Measurements from ENCODE around the gene RAB15. TPM values are rescaled to one million over a fixed set of nuclear protein-coding genes. Genes with fewer than 3 reads are reported as not detected.

The RAB15 gene
- total RNA-seq, 1 experiment from 2014 or later, result 3.3 TPM

DNA sequence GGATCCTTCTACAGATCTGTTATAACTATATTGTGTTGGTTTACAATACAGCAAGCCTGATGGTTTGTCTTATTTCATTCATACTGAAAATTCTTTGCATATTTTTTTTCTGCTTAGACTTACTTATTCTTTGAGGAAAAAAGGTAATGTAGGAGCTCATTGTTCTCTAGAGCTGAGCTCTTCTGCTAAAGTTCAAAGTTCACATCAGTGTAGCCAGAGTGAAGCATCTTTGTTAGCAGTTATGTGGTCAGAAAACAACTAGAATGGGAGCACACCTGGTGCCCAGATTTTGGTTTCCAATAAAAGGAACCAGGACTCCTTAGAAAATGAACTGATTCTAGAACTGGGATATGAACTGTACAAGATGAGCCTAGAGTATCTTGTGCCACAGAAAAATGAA lies 39.9 kb downstream of the RAB15 start:
- Histone ChIP-seq H3K9me3 (ENCODE audit: control insufficient read depth in 1 of 2, insufficient read depth in 1 of 2, low read depth in 1 of 2, low read length in 2 of 2) (no peaks in the 10 kb centered on the region), H3K4me3 (replicated peaks in 1 of 2; ENCODE audit: low read depth in 1 of 2, low read length in 2 of 2) (no peak overlapping the region), H3K79me2 (ENCODE audit: insufficient read depth, low read length) (0 out of 2 replicates have a peak, but pooled peaks cover 14% of the 10 kb centered on the region), H3K4me2 (ENCODE audit: low read length) (no peak overlapping the region), H3K27me3 (ENCODE audit: insufficient read depth, low read length) (no peaks in the 10 kb centered on the region), H3K27ac (ENCODE audit: low read depth, low read length) (no peak overlapping the region), H4K20me1 (ENCODE audit: insufficient read depth) (no peaks in the 10 kb centered on the region), H3K9me2 (ENCODE audit: insufficient read depth) (no peaks in the 10 kb centered on the region), H3K4me1 (ENCODE audit: control insufficient read depth in 1 of 2, insufficient read depth in 2 of 2, low read length in 2 of 2) (no peaks in the 10 kb centered on the region), H2AFZ (ENCODE audit: low read depth, low read length, poor library complexity, severe bottlenecking) (no peak overlapping the region), H3K9ac (ENCODE audit: low read length) (no peak overlapping the region), H3K36me3 (ENCODE audit: control insufficient read depth in 1 of 2, insufficient read depth in 2 of 2, low read length in 2 of 2) (peaks cover 9 to 26% of the 10 kb centered on the region in 2 experiments; a peak in 3 of 4 replicates)
- RAD21 ChIA-PET (ENCODE audit: low non-redundant PET in 1 of 2, low total read pairs in 2 of 2, uncharacterized antibody in 2 of 2, unreplicated experiment in 2 of 2), result no interaction called here
- BruUV-seq (replicated peaks), result no TSS peak
- POLR2A ChIA-PET, result no interaction called here
- TF ChIP-seq SRF (IDR thresholded peaks at IDR 0.05; ENCODE audit: low read depth) (no peak), CEBPB (IDR thresholded peaks at IDR 0.05; ENCODE audit: low read depth) (no peak), POLR2AphosphoS5 (IDR thresholded peaks at IDR 0.05; ENCODE audit: low read depth, low read length) (no peak), ZFX (IDR thresholded peaks at IDR 0.05) (no peak), CBX3 (IDR thresholded peaks at IDR 0.05; ENCODE audit: low read depth) (no peak)
- TF ChIP-seq, protein P1, sequence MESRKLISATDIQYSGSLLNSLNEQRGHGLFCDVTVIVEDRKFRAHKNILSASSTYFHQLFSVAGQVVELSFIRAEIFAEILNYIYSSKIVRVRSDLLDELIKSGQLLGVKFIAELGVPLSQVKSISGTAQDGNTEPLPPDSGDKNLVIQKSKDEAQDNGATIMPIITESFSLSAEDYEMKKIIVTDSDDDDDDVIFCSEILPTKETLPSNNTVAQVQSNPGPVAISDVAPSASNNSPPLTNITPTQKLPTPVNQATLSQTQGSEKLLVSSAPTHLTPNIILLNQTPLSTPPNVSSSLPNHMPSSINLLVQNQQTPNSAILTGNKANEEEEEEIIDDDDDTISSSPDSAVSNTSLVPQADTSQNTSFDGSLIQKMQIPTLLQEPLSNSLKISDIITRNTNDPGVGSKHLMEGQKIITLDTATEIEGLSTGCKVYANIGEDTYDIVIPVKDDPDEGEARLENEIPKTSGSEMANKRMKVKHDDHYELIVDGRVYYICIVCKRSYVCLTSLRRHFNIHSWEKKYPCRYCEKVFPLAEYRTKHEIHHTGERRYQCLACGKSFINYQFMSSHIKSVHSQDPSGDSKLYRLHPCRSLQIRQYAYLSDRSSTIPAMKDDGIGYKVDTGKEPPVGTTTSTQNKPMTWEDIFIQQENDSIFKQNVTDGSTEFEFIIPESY (IDR thresholded peaks at IDR 0.05; ENCODE audit: extremely low read depth, insufficient replicate concordance, low read length), result no peak
- TF ChIP-seq, protein P2, sequence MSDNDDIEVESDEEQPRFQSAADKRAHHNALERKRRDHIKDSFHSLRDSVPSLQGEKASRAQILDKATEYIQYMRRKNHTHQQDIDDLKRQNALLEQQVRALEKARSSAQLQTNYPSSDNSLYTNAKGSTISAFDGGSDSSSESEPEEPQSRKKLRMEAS (IDR thresholded peaks at IDR 0.05), result no peak
- intact Hi-C loops (cut with micrococcal nuclease), result no loop called here
- CTCF ChIA-PET, result interaction anchor here (2.2 kb wide), 1 partner anchor 21 kb away, joined by 5 read pairs; no protein-coding TSS in a partner anchor
- no peak for ATAC-seq
- no peak for DNase-seq (ENCODE audit: low read depth, low spot score)

DNA sequence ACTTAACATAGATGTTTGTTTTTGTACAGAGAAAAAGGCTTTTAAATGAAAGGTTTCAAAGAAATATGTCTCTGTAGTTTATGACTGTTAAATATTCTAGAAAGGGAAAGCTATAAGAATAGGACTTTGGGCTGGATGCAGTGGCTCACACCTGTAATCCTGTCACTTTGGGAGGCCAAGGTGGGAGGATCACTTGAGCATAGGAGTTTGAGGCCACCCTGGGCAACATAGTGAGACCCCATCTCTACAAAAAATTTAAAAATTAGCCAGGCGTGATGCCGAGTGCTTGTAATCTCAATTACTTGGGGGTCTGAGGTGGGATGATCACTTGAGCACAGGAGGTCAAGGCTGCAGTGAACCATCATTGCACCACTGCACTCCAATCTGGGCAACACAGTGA lies 41.0 kb downstream of the RAB15 start:
- no peaks in the 10 kb centered on the region for H3K27me3 ChIP-seq (ENCODE audit: insufficient read depth, low read length)
- ChIA-PET CTCF (interaction anchor here (2.2 kb wide), 1 partner anchor 20 kb away, joined by 5 read pairs; no protein-coding TSS in a partner anchor), RAD21 (ENCODE audit: low non-redundant PET in 1 of 2, low total read pairs in 2 of 2, uncharacterized antibody in 2 of 2, unreplicated experiment in 2 of 2) (no interaction called here), POLR2A (no interaction called here)
- H3K9me2 ChIP-seq (ENCODE audit: insufficient read depth), result no peaks in the 10 kb centered on the region
- peaks cover 15% of the 10 kb centered on the region; the same call in 1 of the 2 replicates for H3K79me2 ChIP-seq (ENCODE audit: insufficient read depth, low read length)
- H3K4me2 ChIP-seq (ENCODE audit: low read length), result no peak overlapping the region
- no peak overlapping the region for H3K9ac ChIP-seq (ENCODE audit: low read length)
- H3K27ac ChIP-seq (ENCODE audit: low read depth, low read length), result no peak overlapping the region
- no peaks in the 10 kb centered on the region for H3K9me3 ChIP-seq (ENCODE audit: control insufficient read depth in 1 of 2, insufficient read depth in 1 of 2, low read depth in 1 of 2, low read length in 2 of 2)
- no peak overlapping the region for H3K4me3 ChIP-seq (replicated peaks in 1 of 2; ENCODE audit: low read depth in 1 of 2, low read length in 2 of 2)
- no peaks in the 10 kb centered on the region for H4K20me1 ChIP-seq (ENCODE audit: insufficient read depth)
- H2AFZ ChIP-seq (ENCODE audit: low read depth, low read length, poor library complexity, severe bottlenecking), result no peak overlapping the region
- H3K36me3 ChIP-seq (ENCODE audit: control insufficient read depth in 1 of 2, insufficient read depth in 2 of 2, low read length in 2 of 2), result peaks cover 12 to 35% of the 10 kb centered on the region in 2 experiments; a peak in 3 of 4 replicates
- no TSS peak for BruUV-seq (replicated peaks)
- no peak for ATAC-seq
- no peak for DNase-seq (ENCODE audit: low read depth, low spot score)
- no peaks in the 10 kb centered on the region for H3K4me1 ChIP-seq (ENCODE audit: control insufficient read depth in 1 of 2, insufficient read depth in 2 of 2, low read length in 2 of 2)
- intact Hi-C loops (cut with micrococcal nuclease), result no loop called here
- no peak for TF ChIP-seq POLR2AphosphoS5 (IDR thresholded peaks at IDR 0.05; ENCODE audit: low read depth, low read length)
- no peak for TF ChIP-seq ZNF274 (IDR thresholded peaks at IDR 0.05; ENCODE audit: low read depth, low read length)
- TF ChIP-seq ELF1 (IDR thresholded peaks at IDR 0.05; ENCODE audit: borderline replicate concordance, low read depth), result no peak
- TF ChIP-seq SP1 (IDR thresholded peaks at IDR 0.05; ENCODE audit: low read depth), result no peak
- TF ChIP-seq JUND (IDR thresholded peaks at IDR 0.05), result no peak
- TF ChIP-seq FOSL1 (IDR thresholded peaks at IDR 0.05; ENCODE audit: low read depth), result no peak
- TF ChIP-seq ATF3 (IDR thresholded peaks at IDR 0.05), result no peak
- no peak for TF ChIP-seq TCF7L2 (IDR thresholded peaks at IDR 0.05; ENCODE audit: borderline replicate concordance, extremely low read depth, insufficient read depth, insufficient read length)
- TF ChIP-seq ZFX (IDR thresholded peaks at IDR 0.05), result no peak
- no peak for TF ChIP-seq SIN3A (IDR thresholded peaks at IDR 0.05; ENCODE audit: low read depth)
- TF ChIP-seq, protein P1 (IDR thresholded peaks at IDR 0.05; ENCODE audit: extremely low read depth, insufficient replicate concordance, low read length), result no peak
- TF ChIP-seq RAD21 (IDR thresholded peaks at IDR 0.05; ENCODE audit: low read depth), result no peak
- TF ChIP-seq POLR2A (IDR thresholded peaks at IDR 0.05; ENCODE audit: borderline replicate concordance, extremely low read depth, insufficient read depth, insufficient read length), result no peak
- no peak for TF ChIP-seq CEBPB (IDR thresholded peaks at IDR 0.05; ENCODE audit: low read depth)
- TF ChIP-seq CBX3 (IDR thresholded peaks at IDR 0.05; ENCODE audit: low read depth), result no peak
- no peak for TF ChIP-seq SRF (IDR thresholded peaks at IDR 0.05; ENCODE audit: low read depth)
